Activated naive CD4-positive, alpha-beta T cell treated with anti-CD3 and anti-CD28 coated beads for 36 hours (primary cell): ENCODE data around the gene SHC3. TPM values are rescaled to one million over a fixed set of nuclear protein-coding genes. Genes with fewer than 3 reads are reported as not detected.

Experiments
- CTCF ChIA-PET: fragments of 350-600 bp; sonication (Branson Sonifier 250); formaldehyde crosslinking; loops from one replicate; lab custom pipeline; 2021; ENCODE audit warnings: antibody characterized with exemption; lab: Charles Lee
- DNase-seq: peaks from one replicate; pipeline ENCODE4 v3.0.0-alpha.2; 2020
- H3K27ac Mint-ChIP-seq: one replicate; pipeline ENCODE4 v1.8.0; 2021; ENCODE audit warnings: mild to moderate bottlenecking, mixed read lengths
- H3K27me3 Mint-ChIP-seq: one replicate; pipeline ENCODE4 v1.8.0; 2021; ENCODE audit warnings: low read depth, mixed read lengths
- H3K36me3 Mint-ChIP-seq: one replicate; pipeline ENCODE4 v1.8.0; 2021; ENCODE audit warnings: low read depth, mixed read lengths
- H3K4me1 Mint-ChIP-seq: one replicate; pipeline ENCODE4 v1.8.0; 2021; ENCODE audit warnings: low read depth, mixed read lengths
- H3K4me3 Mint-ChIP-seq: one replicate; pipeline ENCODE4 v1.8.0; 2021; ENCODE audit warnings: mild to moderate bottlenecking, moderate library complexity, mixed read lengths
- H3K9me3 Mint-ChIP-seq: one replicate; pipeline ENCODE4 v1.8.0; 2021; ENCODE audit warnings: mixed read lengths
- intact Hi-C: fragments of 100-400 bp; cut with micrococcal nuclease; formaldehyde crosslinking; loops from one replicate; pipeline ENCODE4 v1.15.1; 2023
- total RNA-seq, 2 experiments: library from RNA; stranded (reverse); gene quantifications; one replicate each; pipeline ENCODE4 v1.2.3, GENCODE V29; 2021

Gene SHC3
- total RNA-seq, 2 experiments from 2014 or later: not detected

DNA sequence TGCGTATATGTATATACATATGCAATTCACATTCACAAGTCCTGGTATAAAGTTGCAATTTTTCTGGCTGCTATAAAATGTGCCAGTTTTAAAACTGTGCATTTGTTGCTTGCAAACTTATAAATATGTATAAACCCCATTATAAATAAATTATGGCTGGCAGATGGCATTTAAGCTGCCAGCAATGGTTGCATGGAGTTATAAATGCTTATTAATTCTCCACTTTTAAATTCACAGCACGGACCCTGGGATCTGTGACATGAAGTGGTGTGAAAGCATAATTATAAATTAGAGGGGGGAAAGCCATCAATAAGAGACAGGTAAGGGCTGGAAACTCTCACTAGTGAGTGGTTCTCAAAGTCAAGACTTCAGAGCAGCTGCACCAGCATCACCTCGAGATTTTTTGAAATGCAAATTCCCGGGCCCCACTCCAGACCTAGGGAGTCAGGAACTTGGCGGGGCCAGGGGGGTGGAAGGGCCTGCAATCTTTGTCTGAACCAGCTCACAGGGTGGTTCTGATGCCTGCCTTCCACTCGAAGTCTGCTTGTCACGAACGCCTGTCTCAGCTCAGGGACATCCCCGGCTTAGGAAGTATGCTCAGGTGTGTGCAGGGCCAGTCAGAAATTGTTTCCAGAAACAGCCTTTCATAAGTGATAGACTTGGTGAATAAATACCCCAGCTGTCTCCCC lies 170.4 kb downstream of the SHC3 start:
- intact Hi-C loops: loop anchor here (2.0 to 10.0 kb wide), 2 partner anchors 415 to 1053 kb away; a partner anchor contains a TSS
- CTCF ChIA-PET: interaction anchor here (0.6 kb wide), 1 partner anchor 350 kb away, joined by 3 read pairs; no protein-coding TSS in a partner anchor
- DNase-seq: no peak
- Mint-ChIP-seq H3K9me3 (no peaks in the 10 kb centered on the region), H3K4me1 (no peaks in the 10 kb centered on the region), H3K27ac (no peak overlapping the region), H3K4me3 (no peak overlapping the region), H3K27me3 (peaks cover 4% of the 10 kb centered on the region), H3K36me3 (no peaks in the 10 kb centered on the region)

DNA sequence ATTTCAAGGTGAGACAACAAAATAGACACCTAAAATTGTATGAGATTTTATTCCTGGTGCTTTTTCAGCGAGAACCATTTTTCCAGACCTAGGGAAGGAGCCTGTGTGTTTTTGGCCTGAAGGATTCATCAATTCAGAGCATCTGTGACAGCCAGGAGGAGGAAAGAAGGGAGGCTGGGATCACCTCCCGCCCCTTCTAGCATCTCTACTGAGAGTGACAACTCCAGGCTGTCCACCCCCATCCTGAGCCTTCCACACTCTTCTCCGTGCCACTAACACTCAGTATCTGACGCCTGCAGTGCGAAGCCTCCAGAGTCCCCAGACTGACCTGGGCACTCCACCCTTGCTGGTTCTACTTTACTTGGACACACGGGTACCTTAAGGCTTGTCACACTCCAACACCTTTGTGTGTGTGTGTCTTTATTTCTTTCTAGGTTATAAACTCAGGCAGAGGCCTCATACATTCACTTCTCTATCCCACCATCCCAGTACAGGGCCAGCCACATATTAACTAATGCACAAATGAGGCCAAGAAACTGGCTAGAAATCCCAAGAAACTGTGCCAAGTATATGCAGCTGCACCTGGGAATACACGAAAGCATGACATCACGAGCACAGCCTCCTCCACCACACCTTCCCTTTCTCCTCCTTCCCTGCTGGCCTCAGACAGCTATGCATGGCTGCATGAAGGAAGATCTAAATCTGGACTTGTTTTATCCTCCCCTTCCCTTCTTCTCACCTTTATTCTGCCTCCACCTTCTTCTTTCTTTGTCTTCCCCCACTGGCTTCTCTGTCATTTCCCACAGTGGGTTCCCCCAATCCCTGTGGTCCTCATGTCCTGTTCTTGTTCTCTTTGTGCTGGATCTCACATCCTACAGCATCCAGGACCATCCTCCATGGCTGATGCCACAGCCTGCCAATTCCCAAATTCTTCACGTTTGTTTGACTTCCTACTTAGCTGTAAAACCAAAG lies 171.3 kb downstream of the SHC3 start:
- H3K4me1 Mint-ChIP-seq: no peaks in the 10 kb centered on the region
- peaks cover 7% of the 10 kb centered on the region for H3K27me3 Mint-ChIP-seq
- intact Hi-C loops: loop anchor here (10.0 kb wide), 1 partner anchor 1052 kb away; a partner anchor contains a TSS
- DNase-seq: no peak
- no peaks in the 10 kb centered on the region for H3K36me3 Mint-ChIP-seq
- H3K27ac Mint-ChIP-seq: no peak overlapping the region
- no peak overlapping the region for H3K4me3 Mint-ChIP-seq
- no peaks in the 10 kb centered on the region for H3K9me3 Mint-ChIP-seq
- CTCF ChIA-PET: interaction anchor here (0.6 kb wide), 1 partner anchor 351 kb away, joined by 3 read pairs; no protein-coding TSS in a partner anchor

DNA sequence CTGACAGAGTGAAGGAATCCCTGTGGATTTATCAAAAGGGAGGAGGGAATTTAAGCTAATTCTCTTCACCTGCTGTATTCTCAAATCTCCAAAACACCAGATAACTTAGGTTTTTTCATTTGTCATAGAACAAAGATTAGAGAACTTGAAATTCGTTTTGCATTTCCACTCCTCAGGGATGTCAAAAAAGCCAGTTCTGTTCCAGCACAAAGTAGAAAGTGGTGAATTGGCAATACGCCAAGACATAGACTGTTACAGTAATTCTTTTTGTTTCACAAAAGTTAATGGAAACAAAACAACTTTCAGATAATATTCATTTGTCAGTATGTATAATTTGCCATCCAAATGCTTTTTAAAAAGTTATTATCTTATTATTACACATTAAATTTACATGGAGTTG lies 172.4 kb downstream of the SHC3 start:
- H3K27me3 Mint-ChIP-seq: peaks cover 15% of the 10 kb centered on the region
- intact Hi-C loops: loop anchor here (10.0 kb wide), 1 partner anchor 1051 kb away; a partner anchor contains a TSS
- CTCF ChIA-PET: interaction anchor here (1.5 kb wide), 1 partner anchor 413 kb away, joined by 4 read pairs; no protein-coding TSS in a partner anchor
- DNase-seq: no peak
- no peaks in the 10 kb centered on the region for H3K9me3 Mint-ChIP-seq
- H3K36me3 Mint-ChIP-seq: no peaks in the 10 kb centered on the region
- H3K4me3 Mint-ChIP-seq: no peak overlapping the region
- H3K27ac Mint-ChIP-seq: no peak overlapping the region
- no peaks in the 10 kb centered on the region for H3K4me1 Mint-ChIP-seq

DNA sequence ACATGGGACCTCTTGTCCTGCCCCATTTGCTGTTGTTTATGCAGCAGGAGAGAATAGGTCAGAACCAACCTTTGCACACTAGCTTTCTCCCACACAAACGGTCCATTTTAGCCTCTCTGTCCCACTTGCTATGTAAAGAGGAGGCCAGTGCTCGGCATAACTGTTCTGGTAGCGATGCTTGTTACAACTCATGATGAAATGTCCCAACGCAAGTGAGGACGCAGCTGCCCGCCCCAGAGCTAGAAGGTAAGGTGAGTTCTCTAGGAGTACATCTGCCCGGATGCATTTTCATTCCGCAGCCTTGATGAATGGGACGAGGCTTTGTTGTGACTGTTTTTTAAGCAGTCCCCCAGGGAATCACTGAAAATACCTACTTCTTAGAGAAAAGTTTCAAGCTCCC lies 173.3 kb downstream of the SHC3 start:
- intact Hi-C loops: loop anchor here (10.0 kb wide), 1 partner anchor 1051 kb away; a partner anchor contains a TSS
- Mint-ChIP-seq H3K9me3 (no peaks in the 10 kb centered on the region), H3K4me3 (no peak overlapping the region), H3K36me3 (no peaks in the 10 kb centered on the region), H3K27ac (no peak overlapping the region), H3K27me3 (peaks cover 19% of the 10 kb centered on the region), H3K4me1 (no peaks in the 10 kb centered on the region)
- CTCF ChIA-PET: interaction anchor here (1.5 kb wide), 1 partner anchor 412 kb away, joined by 4 read pairs; no protein-coding TSS in a partner anchor
- DNase-seq: no peak

DNA sequence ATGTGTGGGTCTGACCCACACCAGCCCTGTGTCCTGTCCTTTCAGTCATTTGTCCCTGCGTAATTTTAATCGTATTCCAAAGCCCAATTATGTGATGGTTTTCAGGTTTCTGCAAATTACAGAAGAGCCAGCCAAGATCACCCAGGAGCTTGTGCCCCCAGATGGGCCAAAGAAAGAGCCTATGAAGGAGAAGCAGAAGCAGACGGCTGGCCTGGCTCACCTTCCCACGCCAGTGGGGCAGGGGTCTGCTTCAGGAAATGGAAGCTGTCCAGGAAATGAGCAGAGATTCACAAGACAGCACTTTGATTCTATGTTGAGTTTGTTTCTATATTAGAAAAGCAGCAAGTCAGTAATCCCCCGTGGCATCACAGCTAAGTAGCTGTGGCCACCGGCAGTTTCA lies 175.6 kb downstream of the SHC3 start:
- Mint-ChIP-seq H3K4me1 (no peaks in the 10 kb centered on the region), H3K36me3 (no peaks in the 10 kb centered on the region), H3K27ac (no peak overlapping the region), H3K27me3 (peaks cover 19% of the 10 kb centered on the region), H3K4me3 (no peak overlapping the region), H3K9me3 (no peaks in the 10 kb centered on the region)
- intact Hi-C loops: loop anchor here (5.0 to 10.0 kb wide), 2 partner anchors 274 to 1048 kb away; a partner anchor contains a TSS
- no peak for DNase-seq
- CTCF ChIA-PET: interaction anchor here (0.6 kb wide), 1 partner anchor 289 kb away, joined by 4 read pairs; no protein-coding TSS in a partner anchor

DNA sequence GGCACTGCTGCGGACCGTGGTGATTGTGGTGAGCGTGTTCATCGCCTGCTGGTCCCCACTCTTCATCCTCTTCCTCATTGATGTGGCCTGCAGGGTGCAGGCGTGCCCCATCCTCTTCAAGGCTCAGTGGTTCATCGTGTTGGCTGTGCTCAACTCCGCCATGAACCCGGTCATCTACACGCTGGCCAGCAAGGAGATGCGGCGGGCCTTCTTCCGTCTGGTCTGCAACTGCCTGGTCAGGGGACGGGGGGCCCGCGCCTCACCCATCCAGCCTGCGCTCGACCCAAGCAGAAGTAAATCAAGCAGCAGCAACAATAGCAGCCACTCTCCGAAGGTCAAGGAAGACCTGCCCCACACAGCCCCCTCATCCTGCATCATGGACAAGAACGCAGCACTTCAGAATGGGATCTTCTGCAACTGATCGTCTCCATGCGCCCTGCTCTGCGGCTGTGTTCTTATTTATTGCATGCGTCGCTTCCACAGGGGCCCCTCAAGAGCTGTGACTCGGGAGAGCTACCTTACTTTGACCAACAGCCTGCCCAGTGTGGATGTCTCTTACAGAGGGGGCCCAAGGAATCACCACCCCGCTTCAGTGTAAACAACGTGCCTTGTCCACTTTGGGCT lies 176.6 kb downstream of the SHC3 start:
- peaks cover 19% of the 10 kb centered on the region for H3K27me3 Mint-ChIP-seq
- H3K4me1 Mint-ChIP-seq: no peaks in the 10 kb centered on the region
- intact Hi-C loops: loop anchor here (1.0 to 10.0 kb wide), 5 partner anchors 275 to 1047 kb away; a partner anchor contains a TSS
- CTCF ChIA-PET: interaction anchor here (0.6 kb wide), 2 partner anchors 235 to 288 kb away, joined by 3 to 4 read pairs; no protein-coding TSS in a partner anchor
- no peak for DNase-seq
- no peaks in the 10 kb centered on the region for H3K36me3 Mint-ChIP-seq
- no peaks in the 10 kb centered on the region for H3K9me3 Mint-ChIP-seq
- H3K4me3 Mint-ChIP-seq: no peak overlapping the region
- no peak overlapping the region for H3K27ac Mint-ChIP-seq

DNA sequence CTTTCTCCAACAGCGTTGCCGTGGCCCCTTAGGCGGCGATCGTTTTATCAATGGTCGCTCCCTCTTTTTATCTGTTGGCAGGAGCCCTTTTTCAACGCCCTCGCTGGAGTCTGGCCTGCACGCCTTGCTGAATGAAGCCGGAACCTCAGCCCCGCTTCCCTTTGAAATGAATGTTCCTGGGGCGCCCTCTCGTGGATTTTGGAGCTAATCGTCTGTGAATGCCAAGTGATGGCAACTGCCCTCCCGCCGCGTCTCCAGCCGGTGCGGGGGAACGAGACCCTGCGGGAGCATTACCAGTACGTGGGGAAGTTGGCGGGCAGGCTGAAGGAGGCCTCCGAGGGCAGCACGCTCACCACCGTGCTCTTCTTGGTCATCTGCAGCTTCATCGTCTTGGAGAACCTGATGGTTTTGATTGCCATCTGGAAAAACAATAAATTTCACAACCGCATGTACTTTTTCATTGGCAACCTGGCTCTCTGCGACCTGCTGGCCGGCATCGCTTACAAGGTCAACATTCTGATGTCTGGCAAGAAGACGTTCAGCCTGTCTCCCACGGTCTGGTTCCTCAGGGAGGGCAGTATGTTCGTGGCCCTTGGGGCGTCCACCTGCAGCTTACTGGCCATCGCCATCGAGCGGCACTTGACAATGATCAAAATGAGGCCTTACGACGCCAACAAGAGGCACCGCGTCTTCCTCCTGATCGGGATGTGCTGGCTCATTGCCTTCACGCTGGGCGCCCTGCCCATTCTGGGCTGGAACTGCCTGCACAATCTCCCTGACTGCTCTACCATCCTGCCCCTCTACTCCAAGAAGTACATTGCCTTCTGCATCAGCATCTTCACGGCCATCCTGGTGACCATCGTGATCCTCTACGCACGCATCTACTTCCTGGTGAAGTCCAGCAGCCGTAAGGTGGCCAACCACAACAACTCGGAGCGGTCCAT lies 177.4 kb downstream of the SHC3 start:
- Mint-ChIP-seq H3K36me3 (no peaks in the 10 kb centered on the region), H3K27me3 (peaks cover 26% of the 10 kb centered on the region), H3K27ac (no peak overlapping the region), H3K9me3 (no peaks in the 10 kb centered on the region), H3K4me1 (no peaks in the 10 kb centered on the region), H3K4me3 (no peak overlapping the region)
- CTCF ChIA-PET: interaction anchor here (0.6 to 1.7 kb wide), 9 partner anchors 37 to 410 kb away, joined by 3 to 5 read pairs (median 4); no protein-coding TSS in a partner anchor
- peak; percentile 91 for DNase-seq
- intact Hi-C loops: loop anchor here (1.0 to 10.0 kb wide), 5 partner anchors 276 to 1046 kb away; a partner anchor contains a TSS

DNA sequence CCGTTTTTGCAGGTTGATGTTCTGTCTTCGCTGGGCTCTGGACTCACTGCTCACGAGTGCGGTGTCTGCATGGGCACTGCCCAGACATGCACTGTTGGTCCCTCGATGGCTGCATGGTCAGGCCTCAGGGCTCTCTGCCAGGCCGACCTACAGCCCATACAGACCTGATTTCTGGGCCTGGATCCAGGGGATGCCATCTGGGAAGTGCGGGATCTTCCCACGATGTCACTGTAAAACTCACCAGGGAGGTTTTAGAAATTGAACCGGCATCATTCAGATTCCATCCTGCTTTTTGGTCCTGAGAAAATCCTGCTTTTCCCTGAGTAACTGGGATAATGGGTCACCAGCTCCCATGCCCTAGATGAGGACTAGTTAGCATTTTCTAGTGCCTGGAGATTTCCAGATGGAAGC lies 178.2 kb downstream of the SHC3 start:
- Mint-ChIP-seq H3K4me1 (no peaks in the 10 kb centered on the region), H3K36me3 (no peaks in the 10 kb centered on the region), H3K4me3 (no peak overlapping the region), H3K27me3 (peaks cover 33% of the 10 kb centered on the region), H3K9me3 (no peaks in the 10 kb centered on the region), H3K27ac (no peak overlapping the region)
- CTCF ChIA-PET: interaction anchor here (0.6 to 1.7 kb wide), 7 partner anchors 84 to 409 kb away, joined by 3 to 5 read pairs (median 3); no protein-coding TSS in a partner anchor
- intact Hi-C loops: loop anchor here (2.0 to 10.0 kb wide), 4 partner anchors 277 to 1046 kb away; a partner anchor contains a TSS
- no peak for DNase-seq

DNA sequence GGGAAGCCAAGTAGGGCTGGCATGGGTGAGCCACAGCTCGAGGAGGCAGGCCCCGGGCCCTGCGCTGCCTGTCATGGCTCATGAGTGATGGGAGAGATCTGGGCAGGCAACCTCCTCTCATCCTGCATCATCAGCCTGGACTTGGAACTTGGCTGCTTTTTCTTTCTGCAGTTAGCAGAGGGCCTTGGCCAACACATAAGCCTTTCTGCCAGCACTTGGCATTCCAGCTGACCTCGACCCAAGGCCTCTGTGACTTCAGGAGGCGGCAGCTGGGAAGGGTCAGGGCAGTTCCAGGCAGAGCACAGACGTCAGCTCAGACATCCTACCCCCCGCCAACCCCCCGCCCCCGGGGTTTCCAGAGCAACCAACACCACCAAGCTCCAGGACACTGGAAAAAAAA lies 179.7 kb downstream of the SHC3 start:
- Mint-ChIP-seq H3K36me3 (no peaks in the 10 kb centered on the region), H3K27me3 (peaks cover 38% of the 10 kb centered on the region), H3K27ac (no peak overlapping the region), H3K9me3 (no peaks in the 10 kb centered on the region), H3K4me3 (no peak overlapping the region), H3K4me1 (no peaks in the 10 kb centered on the region)
- intact Hi-C loops: no loop called here
- no peak for DNase-seq
- CTCF ChIA-PET: interaction anchor here (0.7 kb wide), 1 partner anchor 1314 kb away, joined by 3 read pairs; no protein-coding TSS in a partner anchor

DNA sequence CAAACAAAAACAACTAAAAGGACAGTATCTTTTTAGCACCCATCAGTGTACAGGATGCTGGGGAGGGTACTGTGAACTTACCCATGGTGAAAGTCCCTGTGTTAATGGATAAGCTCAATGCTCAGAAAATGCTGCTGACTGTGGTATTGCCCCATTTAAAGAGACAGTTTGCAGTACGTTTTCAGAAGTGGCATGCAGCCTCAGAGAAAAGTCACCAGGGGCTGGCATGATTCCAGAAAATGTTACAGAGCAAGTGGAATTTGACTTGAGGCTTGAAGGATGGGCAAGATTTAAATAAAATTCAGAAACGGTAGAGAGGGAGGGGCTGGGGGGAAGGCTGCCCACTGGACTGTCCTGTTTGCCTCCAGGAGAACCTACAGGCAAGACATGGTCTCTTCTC lies 180.1 kb downstream of the SHC3 start:
- intact Hi-C loops: no loop called here
- Mint-ChIP-seq H3K27me3 (peaks cover 42% of the 10 kb centered on the region), H3K27ac (no peak overlapping the region), H3K4me3 (no peak overlapping the region), H3K9me3 (no peaks in the 10 kb centered on the region), H3K4me1 (no peaks in the 10 kb centered on the region), H3K36me3 (no peaks in the 10 kb centered on the region)
- no peak for DNase-seq
- CTCF ChIA-PET: no interaction called here

DNA sequence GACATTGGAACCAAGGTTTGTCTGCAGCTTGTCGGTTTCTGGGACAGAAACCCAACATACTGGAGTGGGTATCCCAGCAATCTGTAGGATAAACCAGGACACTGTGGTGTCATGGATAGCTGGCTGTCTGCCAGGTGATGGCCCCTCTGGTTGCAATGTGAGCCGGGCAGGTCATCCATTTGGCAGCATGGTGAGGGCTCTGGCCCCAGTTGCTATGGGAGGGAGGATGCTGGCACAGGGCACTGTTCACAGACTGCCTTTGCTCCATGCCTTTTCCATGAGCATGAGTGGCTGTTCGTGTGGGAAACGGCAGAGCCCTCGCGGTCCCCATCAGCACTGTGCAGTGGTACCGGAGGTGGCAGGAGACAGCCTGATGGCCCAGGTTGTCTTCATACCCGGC lies 181.0 kb downstream of the SHC3 start:
- Mint-ChIP-seq H3K36me3 (no peaks in the 10 kb centered on the region), H3K27me3 (peaks cover 47% of the 10 kb centered on the region), H3K9me3 (no peaks in the 10 kb centered on the region), H3K27ac (no peak overlapping the region), H3K4me1 (peaks cover under 1% of the 10 kb centered on the region), H3K4me3 (no peak overlapping the region)
- CTCF ChIA-PET: no interaction called here
- intact Hi-C loops: no loop called here
- no peak for DNase-seq
